K562 (cell line): ENCODE results near the gene SVBP.

Source experiments
- HDAC6 ChIP-seq: IDR thresholded peaks from 2 replicates; pipeline ENCODE4 v1.6.1; 2012; ENCODE audit warnings: low read depth, mild to moderate bottlenecking, control low read depth, inconsistent platforms, low read length, moderate library complexity
- MNT ChIP-seq, 2 experiments: fragments of 450-650 bp; conservative IDR thresholded peaks; 2 replicates each; pipeline ENCODE4 v1.6.1; 2017; ENCODE audit warnings: mild to moderate bottlenecking in 2 of 2, moderate library complexity in 2 of 2
- RBM22 ChIP-seq: fragments of 200-400 bp; formaldehyde crosslinking; IDR thresholded peaks from 2 replicates; pipeline ENCODE4 v1.6.1; 2018; ENCODE audit warnings: low read length, low read depth; ENCODE audit not compliant: poor library complexity, severe bottlenecking
- USF2 ChIP-seq: sonication (generic); formaldehyde crosslinking; IDR thresholded peaks from 2 replicates; pipeline ENCODE4 v1.5.0; 2020; ENCODE audit warnings: missing genetic modification reagents

DNA sequence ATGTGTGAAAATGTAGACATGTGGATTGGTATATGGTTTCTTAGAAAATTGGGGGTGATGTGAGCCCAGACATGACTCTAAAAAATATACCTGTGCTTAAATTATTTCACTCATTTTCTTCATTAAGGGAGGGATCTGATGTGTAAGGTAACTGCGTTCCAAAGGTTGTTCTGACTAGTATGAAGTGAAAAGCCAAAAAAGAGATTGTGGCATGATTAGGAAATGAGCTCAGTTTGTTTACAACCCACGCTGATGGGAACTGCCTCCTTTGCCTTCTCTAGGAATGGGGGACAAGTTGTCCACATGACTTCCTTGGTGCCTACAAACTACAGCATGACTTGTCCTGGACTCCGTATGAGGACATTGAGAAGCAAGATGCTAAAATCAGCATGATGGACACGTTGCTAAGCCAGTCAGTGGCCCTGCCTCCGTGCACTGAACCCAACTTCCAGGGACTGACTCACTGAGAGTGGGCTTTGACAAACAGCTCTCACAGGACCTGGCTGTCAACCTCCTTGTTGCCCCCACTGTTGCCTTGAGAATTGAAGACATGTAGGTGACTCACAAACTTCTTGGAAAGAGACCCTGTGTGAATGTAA is 42.2 kb downstream of the SVBP start:
- TF ChIP-seq HDAC6 (no peak), USF2 (no peak), RBM22 (no peak), MNT (conservative IDR thresholded peaks at IDR 0.05) (no peak)
